Cardiac muscle cell (in vitro differentiated cells and primary cell): ENCODE data around the gene NECTIN1. TPM values are rescaled to one million over a fixed set of nuclear protein-coding genes. Genes with fewer than 3 reads are reported as not detected.

ENCODE experiments used
- DNase-seq, 2 donors: peaks; one replicate each; pipeline versions ENCODE4 v3.0.0 to v3.0.0-alpha.2; 2010 to 2017; ENCODE audit warnings: low read depth in 1 of 2, low spot score in 1 of 2
- H3K27ac ChIP-seq: fragments of 200-600 bp; sonication (generic); 2 replicates; pipeline ENCODE4 v1.5.1; 2016
- H3K27me3 ChIP-seq: fragments of 200-600 bp; sonication (generic); 2 replicates; pipeline ENCODE4 v1.6.0; 2016; ENCODE audit warnings: control low read depth
- H3K36me3 ChIP-seq: fragments of 200-600 bp; sonication (generic); 2 replicates; pipeline ENCODE4 v1.5.1; 2016; ENCODE audit warnings: control low read depth
- H3K4me1 ChIP-seq: fragments of 200-600 bp; sonication (generic); 2 replicates; pipeline ENCODE4 v1.8.1; 2017; ENCODE audit warnings: low read depth, mild to moderate bottlenecking, mixed run types
- H3K4me3 ChIP-seq: fragments of 200-600 bp; sonication (generic); 2 replicates; pipeline ENCODE4 v1.5.1; 2016; ENCODE audit warnings: mild to moderate bottlenecking
- H3K9me3 ChIP-seq: fragments of 200-600 bp; sonication (generic); 2 replicates; pipeline ENCODE4 v1.5.1; 2017; ENCODE audit warnings: low read depth, mild to moderate bottlenecking, control low read depth
- polyA plus RNA-seq: library from polyadenylated mRNA; unstranded; fragments of >200 nt; fragmentation: Nextera tagmentation; extraction: Ambion mirVana; gene quantifications from 2 replicates; pipeline ENCODE4 v1.2.1, GENCODE V29; 2016
- total RNA-seq: library from RNA; depleted of rRNA; stranded (reverse); fragments of >200 nt; gene quantifications from 2 replicates; pipeline ENCODE4 v1.2.3, GENCODE V29; 2016
- TF ChIP-seq, protein P1 (sequence below): IDR thresholded peaks from 2 replicates; pipeline ENCODE4 v1.5.1; 2012; ENCODE audit warnings: low read depth, mild to moderate bottlenecking, low read length

The NECTIN1 gene
- total and polyA plus RNA-seq, 2 experiments from 2014 or later, result 5.2 to 9.1 TPM

DNA sequence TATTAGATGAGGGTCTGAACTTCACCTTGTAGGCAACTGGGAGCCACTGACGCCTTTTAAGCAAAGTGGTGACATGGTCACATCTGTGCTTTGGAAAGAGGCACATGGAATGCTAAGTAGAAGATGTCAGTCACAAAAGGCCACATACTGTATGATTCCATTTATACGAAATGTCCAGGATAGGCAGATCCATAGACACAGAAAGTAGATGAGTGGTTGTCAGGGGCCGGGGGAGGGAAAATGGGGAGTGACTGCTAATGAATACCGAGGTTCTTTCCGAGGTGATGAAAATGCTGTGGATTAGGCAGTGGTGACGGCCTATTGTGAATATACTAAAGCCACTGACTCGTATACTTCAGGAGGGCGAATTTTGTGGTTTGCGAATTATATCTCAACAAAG lies 20.6 kb downstream of the NECTIN1 start:
- H3K27ac ChIP-seq, result no peak overlapping the region

DNA sequence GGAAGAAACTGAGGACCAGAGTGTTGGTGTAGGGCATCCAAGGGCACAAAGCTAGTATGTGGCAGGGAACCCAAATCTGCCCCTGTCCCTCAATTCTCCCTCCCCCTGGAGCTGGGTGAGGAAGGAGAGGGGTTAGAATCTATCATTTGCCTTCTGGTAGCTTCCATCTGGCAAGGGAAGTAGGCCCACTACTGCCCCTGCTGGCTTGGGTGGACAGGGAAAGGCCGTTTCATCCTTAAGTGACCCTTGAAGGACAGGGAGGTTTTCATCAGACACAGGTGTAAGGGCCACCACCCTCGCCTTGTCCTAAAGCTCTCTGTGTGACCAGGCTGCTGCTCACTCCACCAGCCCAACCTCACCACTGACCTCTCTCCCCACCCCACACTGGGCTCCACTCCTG lies 22.1 kb downstream of the NECTIN1 start:
- Histone ChIP-seq H3K9me3 (no peaks in the 10 kb centered on the region), H3K27me3 (no peaks in the 10 kb centered on the region), H3K36me3 (no peaks in the 10 kb centered on the region), H3K4me1 (peaks cover 44% of the 10 kb centered on the region), H3K4me3 (no peak overlapping the region), H3K27ac (no peak overlapping the region)
- TF ChIP-seq, protein P1, sequence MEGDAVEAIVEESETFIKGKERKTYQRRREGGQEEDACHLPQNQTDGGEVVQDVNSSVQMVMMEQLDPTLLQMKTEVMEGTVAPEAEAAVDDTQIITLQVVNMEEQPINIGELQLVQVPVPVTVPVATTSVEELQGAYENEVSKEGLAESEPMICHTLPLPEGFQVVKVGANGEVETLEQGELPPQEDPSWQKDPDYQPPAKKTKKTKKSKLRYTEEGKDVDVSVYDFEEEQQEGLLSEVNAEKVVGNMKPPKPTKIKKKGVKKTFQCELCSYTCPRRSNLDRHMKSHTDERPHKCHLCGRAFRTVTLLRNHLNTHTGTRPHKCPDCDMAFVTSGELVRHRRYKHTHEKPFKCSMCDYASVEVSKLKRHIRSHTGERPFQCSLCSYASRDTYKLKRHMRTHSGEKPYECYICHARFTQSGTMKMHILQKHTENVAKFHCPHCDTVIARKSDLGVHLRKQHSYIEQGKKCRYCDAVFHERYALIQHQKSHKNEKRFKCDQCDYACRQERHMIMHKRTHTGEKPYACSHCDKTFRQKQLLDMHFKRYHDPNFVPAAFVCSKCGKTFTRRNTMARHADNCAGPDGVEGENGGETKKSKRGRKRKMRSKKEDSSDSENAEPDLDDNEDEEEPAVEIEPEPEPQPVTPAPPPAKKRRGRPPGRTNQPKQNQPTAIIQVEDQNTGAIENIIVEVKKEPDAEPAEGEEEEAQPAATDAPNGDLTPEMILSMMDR, result peak; percentile 31
- DNase-seq, result no peak

More for the DNA sequence above, 20.6 kb downstream of the NECTIN1 start:
- H3K27me3 ChIP-seq, result no peaks in the 10 kb centered on the region
- H3K4me3 ChIP-seq, result no peak overlapping the region
- TF ChIP-seq, protein P1, result no peak
- H3K36me3 ChIP-seq, result no peaks in the 10 kb centered on the region
- no peaks in the 10 kb centered on the region for H3K9me3 ChIP-seq
- DNase-seq, result no peak
- peaks cover 55% of the 10 kb centered on the region for H3K4me1 ChIP-seq

DNA sequence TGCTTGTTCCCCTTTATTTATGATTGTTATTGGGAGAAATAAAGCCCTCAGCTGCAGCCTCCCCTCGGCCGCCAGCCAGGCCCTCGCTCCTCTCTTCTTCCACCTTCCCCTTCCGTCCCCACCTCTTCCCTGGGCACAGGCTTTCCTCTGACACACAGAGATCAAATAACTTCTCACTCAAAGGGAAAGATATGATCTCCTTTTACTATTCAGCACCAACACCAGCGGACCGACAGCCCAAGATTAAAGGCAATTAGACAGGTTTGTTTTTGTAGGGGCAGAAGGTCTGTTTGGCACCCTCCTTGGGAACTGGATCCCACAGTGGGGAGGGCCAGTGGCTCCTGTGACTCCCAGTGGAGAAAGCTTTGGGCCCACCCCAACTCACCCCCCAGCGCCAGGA lies 23.0 kb downstream of the NECTIN1 start:
- H3K4me3 ChIP-seq, result no peak overlapping the region
- TF ChIP-seq, protein P1, result no peak
- no peaks in the 10 kb centered on the region for H3K27me3 ChIP-seq
- H3K9me3 ChIP-seq, result no peaks in the 10 kb centered on the region
- no peaks in the 10 kb centered on the region for H3K36me3 ChIP-seq
- H3K4me1 ChIP-seq, result peaks cover 41% of the 10 kb centered on the region
- DNase-seq, result peak in 1 of 2 donors; percentile 42
- no peak overlapping the region for H3K27ac ChIP-seq

DNA sequence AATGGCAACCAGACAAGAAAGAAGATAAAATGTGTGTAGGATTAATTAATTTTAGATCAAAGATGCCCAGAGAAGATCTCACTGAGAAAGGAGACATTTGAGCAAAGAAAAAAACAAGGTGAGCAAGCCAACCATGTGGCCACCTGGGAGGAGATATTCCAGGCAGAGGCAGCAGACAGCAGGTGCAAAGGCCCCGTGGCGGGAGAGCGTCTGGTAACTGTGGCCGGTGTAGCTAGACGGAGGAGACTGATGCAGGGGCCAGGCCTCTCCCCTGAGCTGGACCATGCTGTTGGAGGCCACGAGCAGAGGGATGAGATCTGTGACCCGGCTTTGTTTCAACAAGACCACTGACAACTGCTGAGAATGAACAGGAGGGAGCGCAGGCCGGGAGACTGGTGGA lies 23.6 kb downstream of the NECTIN1 start:
- Histone ChIP-seq H3K4me1 (peaks cover 40% of the 10 kb centered on the region), H3K27me3 (no peaks in the 10 kb centered on the region), H3K9me3 (no peaks in the 10 kb centered on the region), H3K27ac (no peak overlapping the region), H3K4me3 (no peak overlapping the region), H3K36me3 (no peaks in the 10 kb centered on the region)
- TF ChIP-seq, protein P1, result no peak
- no peak for DNase-seq

DNA sequence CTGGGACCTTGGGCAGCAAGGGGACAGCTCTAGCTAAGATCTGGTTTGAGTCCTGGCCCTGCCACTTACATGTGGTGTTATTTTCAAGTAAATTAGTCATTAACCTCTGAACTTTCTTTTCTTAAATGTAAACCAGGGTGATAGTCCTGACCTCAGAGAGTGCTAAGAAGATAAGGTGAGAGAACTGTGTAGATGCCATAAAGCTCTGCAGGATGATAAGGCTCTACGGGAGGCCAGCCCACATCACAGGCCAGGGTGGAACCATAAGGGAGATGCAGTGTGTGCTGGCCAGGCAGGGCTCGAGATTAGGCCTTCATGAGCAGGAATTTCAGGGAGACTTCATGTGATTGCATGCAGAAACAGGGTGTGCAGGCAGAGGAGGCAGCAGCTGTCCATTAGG lies 24.2 kb downstream of the NECTIN1 start:
- no peaks in the 10 kb centered on the region for H3K9me3 ChIP-seq
- H3K4me3 ChIP-seq, result no peak overlapping the region
- DNase-seq, result no peak
- TF ChIP-seq, protein P1, result no peak
- peaks cover 36% of the 10 kb centered on the region for H3K4me1 ChIP-seq
- H3K27ac ChIP-seq, result peak overlapping the region; percentile 19
- H3K36me3 ChIP-seq, result no peaks in the 10 kb centered on the region
- H3K27me3 ChIP-seq, result no peaks in the 10 kb centered on the region
